Adipose tissue (tissue), 3 donors: ENCODE data around the gene SENP2. TPM values are rescaled to one million over a fixed set of nuclear protein-coding genes. Genes with fewer than 3 reads are reported as not detected.
"Not testable (repeated sequence)": the region's sequence is repeated elsewhere in the genome, so short reads cannot be mapped to it uniquely, and the experiment has no call there.

Experiments used
- H3K27ac ChIP-seq: one replicate; pipeline ENCODE4 v1.5.1; 2013; ENCODE audit warnings: low read depth, low read length
- WGBS, 3 donors: extraction: QIAGEN DNeasy Blood & Tissue Kit; methylation state at CpG; one replicate each; pipeline ENCODE4 v1.1.7; 2013; 5-methylcytosine and 5-hydroxymethylcytosine counted together
- polyA plus RNA-seq, 3 donors: library from polyadenylated mRNA; stranded (reverse); fragments of 200-250 nt; gene quantifications; one replicate each; pipeline ENCODE4 v1.2.3, GENCODE V29; 2013
- donor health status: healthy with polysubstance abuse.
- donor health status: Bipolar disorder and iron deficiency.
- donor health status: healthy.

Gene SENP2
- polyA plus RNA-seq, 3 donors: 7.2 to 26.4 (median 16.0) TPM

- 17 to 44% (median 24%) methylated on average over 3 of the region's 3 CpGs for WGBS, 3 donors
These were observed 3.2 kb upstream of the SENP2 start for GRCh38 chr3:185582871-185583270.

GRCh38 chr3:185583925-185584324, 2.2 kb upstream of the SENP2 start:
- 42 to 67% (median 61%) methylated on average over 6 of the region's 6 CpGs for WGBS, 3 donors
- H3K27ac ChIP-seq: no peak overlapping the region

More at GRCh38 chr3:185582871-185583270, 3.2 kb upstream of the SENP2 start:
- no peak overlapping the region for H3K27ac ChIP-seq

- no peak overlapping the region for H3K27ac ChIP-seq
- 81 to 94% (median 88%) methylated on average over 4 of the region's 4 CpGs for WGBS, 3 donors
These were observed 1.4 kb upstream of the SENP2 start for GRCh38 chr3:185584686-185585085.

GRCh38 chr3:185585518-185585858, 607 bp upstream of the SENP2 start:
- 15 to 45% (median 36%) methylated on average over 9 of the region's 9 CpGs for WGBS, 3 donors
- no peak overlapping the region for H3K27ac ChIP-seq

- H3K27ac ChIP-seq: peak overlapping the region; percentile 95
- WGBS, 3 donors: 0 to 1% (median 0%) methylated on average over 7 of the region's 7 CpGs
These were observed 568 bp downstream of the SENP2 start for GRCh38 chr3:185586686-185587039.

- H3K27ac ChIP-seq: no peak overlapping the region
- WGBS, 3 donors: 58 to 74% (median 59%) methylated on average over 3 of the region's 3 CpGs
These were observed 8.0 kb downstream of the SENP2 start for GRCh38 chr3:185594073-185594472.

- H3K27ac ChIP-seq: no peak overlapping the region
- WGBS, 3 donors: 60 to 91% (median 67%) methylated on average over 4 of the region's 4 CpGs
These were observed 9.4 kb downstream of the SENP2 start for GRCh38 chr3:185595526-185595925.

GRCh38 chr3:185605566-185605965, 19.5 kb downstream of the SENP2 start:
- no peak overlapping the region for H3K27ac ChIP-seq

- 82 to 89% (median 85%) methylated on average over 4 of the region's 4 CpGs for WGBS, 3 donors
- no peak overlapping the region for H3K27ac ChIP-seq
These were observed 20.1 kb downstream of the SENP2 start for GRCh38 chr3:185606196-185606595.

- 70 to 86% (median 81%) methylated on average over 6 of the region's 6 CpGs for WGBS, 3 donors
- no peak overlapping the region for H3K27ac ChIP-seq
These were observed 26.9 kb downstream of the SENP2 start for GRCh38 chr3:185613016-185613415.

GRCh38 chr3:185623939-185624665, 38.0 kb downstream of the SENP2 start:
- H3K27ac ChIP-seq: no peak overlapping the region
- 94 to 95% (median 95%) methylated on average over 7 of the region's 7 CpGs for WGBS, 3 donors

GRCh38 chr3:185625784-185626183, 39.7 kb downstream of the SENP2 start:
- no peak overlapping the region for H3K27ac ChIP-seq
- 71 to 83% (median 79%) methylated on average over 1 of the region's 1 CpG for WGBS, 3 donors

- H3K27ac ChIP-seq: no peak overlapping the region
- WGBS, 3 donors: 64 to 79% (median 67%) methylated on average over 4 of the region's 4 CpGs
These were observed 43.6 kb downstream of the SENP2 start for GRCh38 chr3:185629554-185630181.

GRCh38 chr3:185630182-185630622, 44.1 kb downstream of the SENP2 start:
- no peak overlapping the region for H3K27ac ChIP-seq
- 25 to 53% (median 27%) methylated on average over 6 of the region's 6 CpGs for WGBS, 3 donors

GRCh38 chr3:185631108-185631507, 45.0 kb downstream of the SENP2 start:
- WGBS, 3 donors: 58 to 77% (median 68%) methylated on average over 4 of the region's 4 CpGs
- no peak overlapping the region for H3K27ac ChIP-seq

GRCh38 chr3:185631508-185632206, 45.6 kb downstream of the SENP2 start:
- 85 to 91% (median 86%) methylated on average over 6 of the region's 7 CpGs for WGBS, 3 donors
- H3K27ac ChIP-seq: no peak overlapping the region

- WGBS, 3 donors: 93 to 95% (median 94%) methylated on average over 4 of the region's 4 CpGs
- H3K27ac ChIP-seq: no peak overlapping the region
These were observed 46.9 kb downstream of the SENP2 start for GRCh38 chr3:185632996-185633395.

- H3K27ac ChIP-seq: no peak overlapping the region
- WGBS, 3 donors: 54 to 71% (median 65%) methylated on average over 3 of the region's 3 CpGs
These were observed 51.3 kb downstream of the SENP2 start for GRCh38 chr3:185637388-185637787.

GRCh38 chr3:185638651-185639050, 52.6 kb downstream of the SENP2 start:
- not testable (repeated sequence) for H3K27ac ChIP-seq
- 93 to 97% (median 97%) methylated on average over 11 of the region's 11 CpGs for WGBS, 3 donors
